Measurements from ENCODE around the gene CD300LB. TPM values are rescaled to one million over a fixed set of nuclear protein-coding genes. Genes with fewer than 3 reads are reported as not detected.
"Not testable (repeated sequence)": the region's sequence is repeated elsewhere in the genome, so short reads cannot be mapped to it uniquely, and the experiment has no call there.

CD300LB gene
- total RNA-seq, 2 donors from 2014 or later, result not detected

DNA sequence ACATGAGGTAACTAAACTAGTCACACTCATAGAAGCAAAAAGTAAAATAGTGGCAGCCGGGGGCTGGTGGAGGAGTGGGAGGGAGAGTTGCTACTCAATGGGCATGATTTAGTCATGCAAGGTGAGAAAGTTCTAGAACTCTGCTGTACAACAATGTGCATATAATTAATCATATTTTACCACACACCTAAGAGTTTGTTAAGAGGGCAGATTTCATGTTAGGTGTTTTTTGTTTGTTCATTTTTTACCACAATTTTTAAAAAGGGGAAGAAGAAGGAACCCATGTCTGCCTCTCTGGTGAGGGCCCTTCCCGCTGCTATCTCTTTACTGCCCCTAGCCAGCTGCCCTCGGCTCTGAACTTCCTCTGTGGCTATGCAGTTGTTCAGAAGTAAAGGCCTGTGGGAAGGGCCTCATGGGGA, 11.2 kb downstream of the CD300LB start:
- 50 to 81% methylated on average over 3 of the region's 3 CpGs for WGBS, 2 donors
- no peak for ATAC-seq
- intact Hi-C loops (cut with DNase I), result no loop called here
- H3K9me3 ChIP-seq, result peaks cover 0 to 4% (median 0%) of the 10 kb centered on the region in 3 donors
- H3K27ac ChIP-seq, result peak overlapping the region in 1 of 4 donors; percentile 72
- H3K4me3 ChIP-seq, result no peak overlapping the region
- peak in 1 of 4 donors; percentile 61 for DNase-seq
- TF ChIP-seq POLR2A (IDR thresholded peaks at IDR 0.05), result no peak
- TF ChIP-seq, protein P1, sequence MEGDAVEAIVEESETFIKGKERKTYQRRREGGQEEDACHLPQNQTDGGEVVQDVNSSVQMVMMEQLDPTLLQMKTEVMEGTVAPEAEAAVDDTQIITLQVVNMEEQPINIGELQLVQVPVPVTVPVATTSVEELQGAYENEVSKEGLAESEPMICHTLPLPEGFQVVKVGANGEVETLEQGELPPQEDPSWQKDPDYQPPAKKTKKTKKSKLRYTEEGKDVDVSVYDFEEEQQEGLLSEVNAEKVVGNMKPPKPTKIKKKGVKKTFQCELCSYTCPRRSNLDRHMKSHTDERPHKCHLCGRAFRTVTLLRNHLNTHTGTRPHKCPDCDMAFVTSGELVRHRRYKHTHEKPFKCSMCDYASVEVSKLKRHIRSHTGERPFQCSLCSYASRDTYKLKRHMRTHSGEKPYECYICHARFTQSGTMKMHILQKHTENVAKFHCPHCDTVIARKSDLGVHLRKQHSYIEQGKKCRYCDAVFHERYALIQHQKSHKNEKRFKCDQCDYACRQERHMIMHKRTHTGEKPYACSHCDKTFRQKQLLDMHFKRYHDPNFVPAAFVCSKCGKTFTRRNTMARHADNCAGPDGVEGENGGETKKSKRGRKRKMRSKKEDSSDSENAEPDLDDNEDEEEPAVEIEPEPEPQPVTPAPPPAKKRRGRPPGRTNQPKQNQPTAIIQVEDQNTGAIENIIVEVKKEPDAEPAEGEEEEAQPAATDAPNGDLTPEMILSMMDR (IDR thresholded peaks at IDR 0.05), result no peak
- no peaks in the 10 kb centered on the region for H3K36me3 ChIP-seq (replicated peaks in 1 of 2; ENCODE audit: insufficient read depth in 1 of 2, low read depth in 2 of 2)
- H3K4me1 ChIP-seq, result no peaks in the 10 kb centered on the region
- no peaks in the 10 kb centered on the region for H3K27me3 ChIP-seq

DNA sequence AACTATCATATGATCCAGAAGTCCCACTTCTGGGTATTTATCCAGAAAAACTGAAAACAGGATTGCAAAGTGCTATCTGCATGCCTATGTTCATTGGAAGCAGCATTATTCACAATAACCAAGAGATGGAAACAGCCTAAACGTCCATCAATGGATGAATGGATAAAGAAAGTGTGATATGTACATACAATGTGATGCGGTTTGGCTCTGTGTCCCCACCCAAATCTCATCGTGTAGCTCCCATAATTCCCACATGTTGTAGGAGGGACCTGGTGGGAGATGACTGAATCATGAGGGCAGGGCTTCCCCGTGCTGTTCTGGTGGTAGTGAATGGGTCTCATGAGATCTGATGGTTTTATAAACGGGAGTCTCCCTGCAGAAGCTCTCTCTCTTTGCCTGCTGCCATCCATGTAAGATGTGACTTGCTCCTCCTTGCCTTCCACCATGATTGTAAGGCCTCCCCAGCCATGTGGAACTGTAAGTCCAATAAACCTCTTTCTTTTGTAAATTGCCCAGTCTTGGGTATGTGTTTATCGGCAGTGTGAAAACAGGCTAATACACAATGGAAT, 12.8 kb downstream of the CD300LB start:
- intact Hi-C loops (cut with DNase I); H3K36me3 ChIP-seq (replicated peaks in 1 of 2; ENCODE audit: insufficient read depth in 1 of 2, low read depth in 2 of 2); H3K4me1 ChIP-seq; ATAC-seq; H3K27me3 ChIP-seq; H3K4me3 ChIP-seq; H3K27ac ChIP-seq; DNase-seq; H3K9me3 ChIP-seq: not testable (repeated sequence)
- WGBS, 2 donors, result 67 to 74% methylated on average over 6 of the region's 6 CpGs

DNA sequence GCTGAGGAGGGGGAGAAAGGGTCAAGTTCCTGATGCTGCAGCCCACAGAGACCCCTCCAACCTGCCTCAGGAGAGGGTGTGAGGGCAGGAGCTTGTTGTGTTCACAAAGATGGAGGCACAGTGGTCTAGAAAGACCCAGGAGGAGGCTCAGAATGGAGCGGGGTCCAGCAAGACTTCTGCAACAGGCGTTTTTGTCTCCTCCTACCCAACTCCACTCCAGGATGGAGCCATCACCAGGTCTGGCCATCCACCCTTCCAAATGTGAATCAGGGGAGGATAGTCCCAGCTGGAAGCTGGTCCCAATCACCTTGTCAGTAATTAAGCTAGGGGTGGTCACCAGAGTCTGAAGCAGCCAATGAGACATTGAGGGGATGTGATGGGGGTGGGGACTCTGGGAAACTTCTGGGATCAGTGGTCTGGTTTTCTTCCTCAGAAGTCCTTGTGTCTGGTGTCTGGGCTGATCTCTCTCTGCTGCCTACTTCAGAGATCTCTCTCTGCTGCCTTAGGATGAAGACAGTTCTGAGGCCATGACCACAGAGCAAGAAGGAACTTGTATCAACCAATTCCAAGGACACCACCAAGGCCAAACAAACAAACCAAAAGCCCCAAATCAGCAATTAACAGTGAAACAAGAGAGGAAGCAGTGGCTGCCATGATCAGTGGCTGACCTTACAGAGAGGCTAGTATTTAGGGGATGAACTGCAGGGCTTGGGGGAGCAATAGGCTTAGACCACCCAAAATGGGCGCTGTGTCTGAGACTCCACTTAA, 14.5 kb downstream of the CD300LB start:
- Histone ChIP-seq H3K4me1 (no peaks in the 10 kb centered on the region), H3K36me3 (replicated peaks in 1 of 2; ENCODE audit: insufficient read depth in 1 of 2, low read depth in 2 of 2) (no peaks in the 10 kb centered on the region), H3K27ac (no peak overlapping the region), H3K4me3 (no peak overlapping the region), H3K9me3 (peaks cover 0 to 4% (median 0%) of the 10 kb centered on the region in 3 donors), H3K27me3 (no peaks in the 10 kb centered on the region)
- no peak for ATAC-seq
- TF ChIP-seq, protein P1 (IDR thresholded peaks at IDR 0.05), result no peak
- no peak for TF ChIP-seq POLR2A (IDR thresholded peaks at IDR 0.05)
- intact Hi-C loops (cut with DNase I), result no loop called here
- WGBS, 2 donors, result 68 to 81% methylated on average over 3 of the region's 3 CpGs
- no peak for DNase-seq

DNA sequence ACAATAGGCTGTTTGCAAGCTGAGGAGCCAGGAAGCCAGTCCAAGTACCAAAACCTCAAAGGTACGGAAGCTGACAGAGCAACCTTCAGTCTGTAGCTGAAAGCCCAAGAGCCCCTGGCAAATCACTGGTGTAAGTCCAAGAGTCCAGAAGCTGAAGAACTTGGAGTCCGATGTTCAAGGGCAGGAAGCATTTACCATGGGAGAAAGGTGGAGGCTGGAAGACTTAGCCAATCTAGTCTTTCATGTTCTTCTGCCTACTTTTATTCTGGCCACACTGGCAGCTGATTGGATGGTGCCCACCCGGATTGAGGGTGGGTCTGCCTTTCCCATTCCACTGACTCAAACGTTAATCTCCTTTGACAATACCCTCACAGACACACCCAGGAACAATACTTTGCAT, 15.3 kb downstream of the CD300LB start:
- no peaks in the 10 kb centered on the region for H3K36me3 ChIP-seq (replicated peaks in 1 of 2; ENCODE audit: insufficient read depth in 1 of 2, low read depth in 2 of 2)
- 49 to 69% methylated on average over 4 of the region's 4 CpGs for WGBS, 2 donors

More for the DNA sequence above, 15.3 kb downstream of the CD300LB start:
- intact Hi-C loops (cut with DNase I), result no loop called here
- H3K4me3 ChIP-seq, result no peak overlapping the region
- DNase-seq (no peak), ATAC-seq (no peak)
- no peaks in the 10 kb centered on the region for H3K4me1 ChIP-seq
- no peak overlapping the region for H3K27ac ChIP-seq
- TF ChIP-seq, protein P1 (IDR thresholded peaks at IDR 0.05), result no peak
- no peak for TF ChIP-seq POLR2A (IDR thresholded peaks at IDR 0.05)
- H3K9me3 ChIP-seq, result peaks cover 0 to 4% (median 0%) of the 10 kb centered on the region in 3 donors
- no peaks in the 10 kb centered on the region for H3K27me3 ChIP-seq

All from body of pancreas (tissue), 4 donors.